Upper lobe of left lung (tissue), 4 donors: Measurements from ENCODE around the gene NR1H4.

Source experiments
- CTCF ChIP-seq, 6 experiments: fragments of 450-650 bp in 4 of 6; fragments of 200-600 bp in 2 of 6; sonication (generic) in 2 of 6; IDR thresholded peaks; one replicate each; pipeline ENCODE4 v1.5.1; 2016 to 2019; ENCODE audit warnings: antibody characterized with exemption in 6 of 6
- POLR2A ChIP-seq, 4 donors: fragments of 450-650 bp; IDR thresholded peaks; one replicate each; pipeline ENCODE4 v1.5.1; 2016 to 2017; ENCODE audit warnings: antibody characterized with exemption in 4 of 4, mild to moderate bottlenecking in 2 of 4
- POLR2AphosphoS5 ChIP-seq, 2 donors: sonication (generic); formaldehyde crosslinking; IDR thresholded peaks; one replicate each; pipeline ENCODE4 v1.5.1; 2017; ENCODE audit warnings: antibody characterized with exemption in 2 of 2

GRCh38 chr12:100460702-100461101, 13.0 kb upstream of the NR1H4 start:
- no peak for TF ChIP-seq POLR2AphosphoS5 (IDR thresholded peaks at IDR 0.05)
- TF ChIP-seq CTCF (IDR thresholded peaks at IDR 0.05), result no peak
- TF ChIP-seq POLR2A (IDR thresholded peaks at IDR 0.05), result no peak
